Uterus (tissue), 2 donors: ENCODE measurements around the gene ATP11A.

ENCODE experiments used
- POLR2A ChIP-seq, 2 donors: fragments of 450-650 bp; IDR thresholded peaks; one replicate each; pipeline ENCODE4 v1.6.1; 2016; ENCODE audit warnings: antibody characterized with exemption in 2 of 2, mild to moderate bottlenecking in 1 of 2, moderate library complexity in 1 of 2
- TF ChIP-seq, protein P1 (sequence below), 4 experiments: fragments of 200-600 bp in 2 of 4; fragments of 450-650 bp in 2 of 4; sonication (generic) in 2 of 4; IDR thresholded peaks; one replicate each; pipeline ENCODE4 v1.5.1; 2016 to 2019; ENCODE audit warnings: antibody characterized with exemption in 4 of 4, mild to moderate bottlenecking in 2 of 4, moderate library complexity in 1 of 4

DNA sequence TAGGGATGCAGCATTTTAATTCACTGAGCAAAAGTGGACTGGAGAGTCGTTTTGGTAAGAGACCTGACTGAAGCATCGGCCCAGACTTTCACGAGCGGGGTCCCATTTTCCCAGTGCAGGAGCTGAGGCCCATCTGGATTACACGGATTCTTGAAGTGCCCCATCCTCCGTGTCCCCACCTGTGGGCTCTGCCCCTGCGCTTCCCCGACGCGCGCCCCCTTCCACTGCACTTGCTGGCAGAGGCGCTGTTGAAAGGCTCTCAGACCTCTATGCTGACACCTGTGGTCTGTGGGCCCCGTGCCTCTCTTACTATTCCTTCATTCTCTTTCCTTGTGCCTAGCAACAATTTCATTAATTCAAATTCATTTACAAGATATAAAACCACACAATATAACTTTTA is 228.9 kb downstream of the ATP11A start:
- TF ChIP-seq, protein P1, sequence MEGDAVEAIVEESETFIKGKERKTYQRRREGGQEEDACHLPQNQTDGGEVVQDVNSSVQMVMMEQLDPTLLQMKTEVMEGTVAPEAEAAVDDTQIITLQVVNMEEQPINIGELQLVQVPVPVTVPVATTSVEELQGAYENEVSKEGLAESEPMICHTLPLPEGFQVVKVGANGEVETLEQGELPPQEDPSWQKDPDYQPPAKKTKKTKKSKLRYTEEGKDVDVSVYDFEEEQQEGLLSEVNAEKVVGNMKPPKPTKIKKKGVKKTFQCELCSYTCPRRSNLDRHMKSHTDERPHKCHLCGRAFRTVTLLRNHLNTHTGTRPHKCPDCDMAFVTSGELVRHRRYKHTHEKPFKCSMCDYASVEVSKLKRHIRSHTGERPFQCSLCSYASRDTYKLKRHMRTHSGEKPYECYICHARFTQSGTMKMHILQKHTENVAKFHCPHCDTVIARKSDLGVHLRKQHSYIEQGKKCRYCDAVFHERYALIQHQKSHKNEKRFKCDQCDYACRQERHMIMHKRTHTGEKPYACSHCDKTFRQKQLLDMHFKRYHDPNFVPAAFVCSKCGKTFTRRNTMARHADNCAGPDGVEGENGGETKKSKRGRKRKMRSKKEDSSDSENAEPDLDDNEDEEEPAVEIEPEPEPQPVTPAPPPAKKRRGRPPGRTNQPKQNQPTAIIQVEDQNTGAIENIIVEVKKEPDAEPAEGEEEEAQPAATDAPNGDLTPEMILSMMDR (IDR thresholded peaks at IDR 0.05), result no peak
- no peak for TF ChIP-seq POLR2A (IDR thresholded peaks at IDR 0.05)
